ENCODE results near the gene BRD1. TPM values are rescaled to one million over a fixed set of nuclear protein-coding genes. Genes with fewer than 3 reads are reported as not detected.

Gene BRD1
- total RNA-seq, 2 donors from 2014 or later: 32.1 to 61.5 TPM

GRCh38 chr22:49768951-49769690 lies 58.6 kb downstream of the BRD1 start:
- DNase-seq (ENCODE audit: low spot score): no peak
- Histone ChIP-seq H3K4me1 (ENCODE audit: control insufficient read depth in 1 of 2, low read depth in 2 of 2) (no peaks in the 10 kb centered on the region), H3K9me3 (peaks cover 12% of the 10 kb centered on the region), H3K36me3 (peaks cover 16% of the 10 kb centered on the region), H3K27me3 (replicated peaks; ENCODE audit: insufficient read depth) (no peaks in the 10 kb centered on the region), H3K27ac (no peak overlapping the region), H3K4me3 (no peak overlapping the region)
- no peak for TF ChIP-seq CTCF (IDR thresholded peaks at IDR 0.05)
- ATAC-seq (ENCODE audit: insufficient number of reproducible peaks, low FRiP score, low read depth): no peak

- ATAC-seq (ENCODE audit: insufficient number of reproducible peaks, low FRiP score, low read depth) (no peak), DNase-seq (ENCODE audit: low spot score) (no peak)
- H3K4me3 ChIP-seq: no peak overlapping the region
- H3K36me3 ChIP-seq: peaks cover 7% of the 10 kb centered on the region
- H3K9me3 ChIP-seq: peaks cover 12% of the 10 kb centered on the region
- H3K4me1 ChIP-seq (ENCODE audit: control insufficient read depth in 1 of 2, low read depth in 2 of 2): no peaks in the 10 kb centered on the region
- no peak overlapping the region for H3K27ac ChIP-seq
- H3K27me3 ChIP-seq (replicated peaks; ENCODE audit: insufficient read depth): no peaks in the 10 kb centered on the region
- no peak for TF ChIP-seq CTCF (IDR thresholded peaks at IDR 0.05)
These were observed 59.4 kb downstream of the BRD1 start for GRCh38 chr22:49768077-49768910.

- peak; percentile 14 for TF ChIP-seq CTCF (IDR thresholded peaks at IDR 0.05)
These were observed 60.2 kb downstream of the BRD1 start for GRCh38 chr22:49767355-49768062.

GRCh38 chr22:49765951-49766350 lies 61.7 kb downstream of the BRD1 start:
- no peak overlapping the region for H3K27ac ChIP-seq
- no peaks in the 10 kb centered on the region for H3K4me1 ChIP-seq (ENCODE audit: control insufficient read depth in 1 of 2, low read depth in 2 of 2)
- peaks cover 12% of the 10 kb centered on the region for H3K9me3 ChIP-seq
- no peaks in the 10 kb centered on the region for H3K36me3 ChIP-seq
- no peak overlapping the region for H3K4me3 ChIP-seq
- DNase-seq (ENCODE audit: low spot score) (no peak), ATAC-seq (ENCODE audit: insufficient number of reproducible peaks, low FRiP score, low read depth) (no peak)
- no peak for TF ChIP-seq CTCF (IDR thresholded peaks at IDR 0.05)
- H3K27me3 ChIP-seq (replicated peaks; ENCODE audit: insufficient read depth): no peaks in the 10 kb centered on the region

More at GRCh38 chr22:49767355-49768062, 60.2 kb downstream of the BRD1 start:
- Histone ChIP-seq H3K36me3 (peaks cover 1% of the 10 kb centered on the region), H3K27me3 (replicated peaks; ENCODE audit: insufficient read depth) (no peaks in the 10 kb centered on the region), H3K4me3 (no peak overlapping the region), H3K27ac (no peak overlapping the region), H3K4me1 (ENCODE audit: control insufficient read depth in 1 of 2, low read depth in 2 of 2) (no peaks in the 10 kb centered on the region), H3K9me3 (peaks cover 12% of the 10 kb centered on the region)
- ATAC-seq (ENCODE audit: insufficient number of reproducible peaks, low FRiP score, low read depth) (no peak), DNase-seq (ENCODE audit: low spot score) (no peak)
